Nephron progenitor cell (in vitro differentiated cells): ENCODE data around the gene PYGL.

Experiments used
- DNase-seq: peaks from one replicate; pipeline ENCODE4 v3.0.0; 2021
- H3K27ac Mint-ChIP-seq: 2 replicates; pipeline ENCODE4 v1.8.0; 2021; ENCODE audit warnings: mild to moderate bottlenecking, moderate library complexity, mixed read lengths
- H3K27me3 Mint-ChIP-seq: 2 replicates; pipeline ENCODE4 v1.8.0; 2021; ENCODE audit warnings: mild to moderate bottlenecking, low read depth, mixed read lengths; ENCODE audit not compliant: poor library complexity
- H3K36me3 Mint-ChIP-seq: 2 replicates; pipeline ENCODE4 v1.8.0; 2021; ENCODE audit warnings: low read depth, mixed read lengths
- H3K4me1 Mint-ChIP-seq: 2 replicates; pipeline ENCODE4 v1.8.0; 2021; ENCODE audit warnings: mixed read lengths
- H3K4me3 Mint-ChIP-seq: 2 replicates; pipeline ENCODE4 v1.8.0; 2021; ENCODE audit warnings: mild to moderate bottlenecking, moderate library complexity, mixed read lengths
- H3K9me3 Mint-ChIP-seq: 2 replicates; pipeline ENCODE4 v1.8.0; 2021; ENCODE audit warnings: mild to moderate bottlenecking, moderate library complexity, mixed read lengths
- TF ChIP-seq, protein P1 (sequence below): fragments of 200-600 bp; sonication (generic); IDR thresholded peaks from 2 replicates; pipeline ENCODE4 v1.5.0; 2021; ENCODE audit warnings: antibody characterized with exemption

Gene PYGL

DNA sequence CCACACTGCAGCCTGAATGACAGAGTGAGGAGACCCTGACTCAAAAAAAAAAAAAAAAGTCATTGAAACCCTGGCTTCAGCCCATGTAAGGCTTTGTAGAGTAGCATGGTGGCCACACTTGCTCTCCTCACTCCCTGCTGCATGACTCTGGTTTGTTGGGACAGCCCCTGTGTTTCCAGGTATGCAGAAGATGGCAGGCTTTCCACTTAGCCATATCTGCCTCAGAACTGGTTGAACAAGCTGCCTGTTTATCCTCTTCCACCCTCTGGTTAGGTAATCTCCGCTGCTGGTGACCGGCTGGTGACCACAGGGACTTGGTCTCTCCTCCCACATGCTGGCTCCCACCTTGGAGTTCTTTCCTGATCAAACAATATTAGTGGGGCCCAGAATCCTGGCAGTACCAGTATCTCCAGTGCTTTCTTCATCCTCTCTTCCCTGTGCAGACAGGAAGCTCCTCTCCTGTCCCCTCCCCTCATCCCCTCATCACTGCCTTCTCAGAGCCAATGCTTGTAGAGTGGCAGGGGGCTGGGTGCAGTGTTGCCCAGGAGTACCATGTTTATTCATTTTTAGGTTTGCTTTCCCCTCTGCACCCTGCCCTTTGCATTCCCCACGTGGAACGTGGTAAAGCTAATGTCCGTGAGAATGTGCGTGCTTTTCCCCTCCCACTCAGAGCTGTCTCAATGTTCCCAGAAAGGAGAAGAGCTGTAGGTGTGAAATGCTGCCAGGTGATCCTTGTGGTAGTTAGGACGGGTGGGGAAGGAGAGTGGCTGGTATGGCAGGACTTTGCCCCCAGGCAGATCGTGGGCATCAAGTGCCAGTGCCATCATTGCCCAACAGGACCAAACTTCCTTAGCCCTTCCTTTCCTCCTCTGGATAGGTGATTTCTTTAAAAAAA, 61.1 kb downstream of the PYGL start:
- Mint-ChIP-seq H3K4me1 (peaks cover 6% of the 10 kb centered on the region), H3K4me3 (no peak overlapping the region), H3K9me3 (no peaks in the 10 kb centered on the region), H3K27ac (no peak overlapping the region), H3K27me3 (no peaks in the 10 kb centered on the region), H3K36me3 (peaks cover 6% of the 10 kb centered on the region)
- no peak for DNase-seq
- TF ChIP-seq, protein P1, sequence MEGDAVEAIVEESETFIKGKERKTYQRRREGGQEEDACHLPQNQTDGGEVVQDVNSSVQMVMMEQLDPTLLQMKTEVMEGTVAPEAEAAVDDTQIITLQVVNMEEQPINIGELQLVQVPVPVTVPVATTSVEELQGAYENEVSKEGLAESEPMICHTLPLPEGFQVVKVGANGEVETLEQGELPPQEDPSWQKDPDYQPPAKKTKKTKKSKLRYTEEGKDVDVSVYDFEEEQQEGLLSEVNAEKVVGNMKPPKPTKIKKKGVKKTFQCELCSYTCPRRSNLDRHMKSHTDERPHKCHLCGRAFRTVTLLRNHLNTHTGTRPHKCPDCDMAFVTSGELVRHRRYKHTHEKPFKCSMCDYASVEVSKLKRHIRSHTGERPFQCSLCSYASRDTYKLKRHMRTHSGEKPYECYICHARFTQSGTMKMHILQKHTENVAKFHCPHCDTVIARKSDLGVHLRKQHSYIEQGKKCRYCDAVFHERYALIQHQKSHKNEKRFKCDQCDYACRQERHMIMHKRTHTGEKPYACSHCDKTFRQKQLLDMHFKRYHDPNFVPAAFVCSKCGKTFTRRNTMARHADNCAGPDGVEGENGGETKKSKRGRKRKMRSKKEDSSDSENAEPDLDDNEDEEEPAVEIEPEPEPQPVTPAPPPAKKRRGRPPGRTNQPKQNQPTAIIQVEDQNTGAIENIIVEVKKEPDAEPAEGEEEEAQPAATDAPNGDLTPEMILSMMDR: no peak

DNA sequence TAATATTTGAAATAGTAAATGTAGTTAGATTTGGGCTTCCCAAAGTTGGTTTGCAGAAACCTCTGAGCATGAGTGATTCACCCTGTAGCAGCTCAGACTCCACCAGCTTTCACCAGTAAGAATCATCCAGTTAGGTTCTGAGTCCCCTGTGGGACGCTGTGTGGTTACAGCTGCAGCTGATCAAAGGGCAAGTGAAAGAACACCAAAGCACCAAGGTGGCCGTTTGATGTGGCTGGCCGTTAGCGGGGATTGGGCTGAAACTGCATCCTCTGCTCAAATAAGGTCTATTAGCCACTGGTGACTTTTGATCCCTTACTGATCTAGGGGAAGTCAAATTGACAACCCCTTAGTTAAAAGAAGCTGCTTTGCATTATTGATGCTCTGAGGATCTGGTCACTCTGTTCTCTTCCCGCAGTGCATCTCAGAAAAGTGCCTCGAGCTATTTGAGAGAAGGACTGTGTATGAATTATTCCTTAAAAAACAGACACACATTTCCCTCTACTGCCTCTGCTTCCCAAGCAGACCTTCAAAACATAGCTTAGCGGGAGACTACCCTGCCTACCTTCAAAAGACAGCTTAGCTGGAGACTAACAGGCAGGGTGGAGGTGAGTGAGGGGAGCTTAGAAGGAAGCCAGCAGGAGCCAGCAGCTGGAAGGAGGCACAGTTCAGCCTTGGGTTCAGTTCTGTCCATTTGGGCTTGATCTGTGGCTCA, 68.8 kb downstream of the PYGL start:
- Mint-ChIP-seq H3K4me1 (peaks cover 34% of the 10 kb centered on the region), H3K9me3 (no peaks in the 10 kb centered on the region), H3K4me3 (no peak overlapping the region), H3K36me3 (no peaks in the 10 kb centered on the region), H3K27ac (no peak overlapping the region), H3K27me3 (peaks cover 18% of the 10 kb centered on the region)
- DNase-seq: no peak
- TF ChIP-seq, protein P1: no peak

DNA sequence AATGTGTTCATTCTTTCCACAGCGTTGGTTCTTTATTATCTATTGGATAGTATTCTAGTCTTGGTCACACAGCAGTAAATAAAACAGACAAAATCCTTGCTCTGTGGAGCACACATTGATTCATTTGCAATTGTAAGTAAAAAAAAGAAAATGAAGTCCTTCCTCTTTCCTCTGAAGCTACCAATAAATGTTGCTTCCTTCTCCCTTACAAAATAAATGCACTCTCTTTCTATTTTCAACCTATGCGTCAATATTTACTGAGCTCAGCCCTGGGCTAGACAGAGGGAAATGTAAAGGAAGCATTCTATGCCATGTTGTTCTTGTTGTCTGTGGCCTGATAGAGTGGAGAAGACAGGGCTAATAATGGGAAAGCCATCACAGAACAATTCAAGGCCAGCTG, 69.5 kb downstream of the PYGL start:
- Mint-ChIP-seq H3K36me3 (no peaks in the 10 kb centered on the region), H3K4me3 (no peak overlapping the region), H3K27me3 (peaks cover 21% of the 10 kb centered on the region), H3K4me1 (peaks cover 35% of the 10 kb centered on the region), H3K27ac (peak overlapping the region; percentile 8), H3K9me3 (no peaks in the 10 kb centered on the region)
- no peak for DNase-seq
- TF ChIP-seq, protein P1: no peak

DNA sequence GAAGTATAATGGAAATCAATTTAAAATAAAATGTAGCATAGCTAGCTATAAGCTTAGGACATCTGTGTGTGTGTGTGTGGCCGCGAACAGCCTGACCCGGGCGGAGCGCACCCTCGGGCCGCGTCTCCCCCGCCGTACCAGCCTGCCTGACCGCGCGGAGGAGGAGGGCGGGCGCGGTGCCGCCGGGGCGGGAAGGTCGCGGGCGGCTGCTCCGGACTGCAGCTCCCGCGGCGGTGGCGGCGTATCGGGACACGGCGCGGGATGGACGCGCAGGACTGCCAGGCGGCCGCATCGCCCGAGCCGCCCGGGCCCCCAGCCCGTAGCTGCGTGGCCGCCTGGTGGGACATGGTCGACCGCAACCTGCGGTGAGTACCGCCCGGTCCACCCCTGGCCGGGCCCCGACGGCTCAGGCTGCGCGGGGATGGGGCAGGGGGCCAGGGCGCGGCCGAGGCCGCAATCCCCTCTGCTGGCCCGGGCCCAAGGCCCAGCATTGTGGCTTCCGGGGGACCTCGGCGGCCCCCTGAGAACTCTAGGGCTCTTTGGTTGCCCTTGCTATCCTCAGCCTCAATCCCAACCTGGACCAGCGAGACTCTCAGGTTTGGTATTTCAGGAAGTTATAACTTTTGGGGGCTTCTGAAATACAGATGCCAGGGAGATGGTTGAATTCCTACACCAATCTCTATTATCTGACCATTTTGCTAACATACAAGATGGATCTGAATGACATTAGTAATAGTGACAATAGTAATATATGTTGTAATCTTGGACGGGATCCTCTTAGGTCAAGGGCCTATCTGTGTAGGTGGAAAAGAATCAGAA, 72.2 kb downstream of the PYGL start, which contains the start of gene ABHD12B:
ABHD12B (plus strand) TSS at position 140 of the 819 bp plus-strand sequence; CDS start at position 262, 122 bp downstream.
- Mint-ChIP-seq H3K4me1 (peaks cover 35% of the 10 kb centered on the region), H3K9me3 (no peaks in the 10 kb centered on the region), H3K27ac (peak within 1 kb of the TSS; percentile 4), H3K4me3 (peak within 1 kb of the TSS; percentile 68), H3K27me3 (peaks cover 24% of the 10 kb centered on the region), H3K36me3 (no peaks in the 10 kb centered on the region)
- TF ChIP-seq, protein P1: no peak
- DNase-seq: peak; percentile 69

DNA sequence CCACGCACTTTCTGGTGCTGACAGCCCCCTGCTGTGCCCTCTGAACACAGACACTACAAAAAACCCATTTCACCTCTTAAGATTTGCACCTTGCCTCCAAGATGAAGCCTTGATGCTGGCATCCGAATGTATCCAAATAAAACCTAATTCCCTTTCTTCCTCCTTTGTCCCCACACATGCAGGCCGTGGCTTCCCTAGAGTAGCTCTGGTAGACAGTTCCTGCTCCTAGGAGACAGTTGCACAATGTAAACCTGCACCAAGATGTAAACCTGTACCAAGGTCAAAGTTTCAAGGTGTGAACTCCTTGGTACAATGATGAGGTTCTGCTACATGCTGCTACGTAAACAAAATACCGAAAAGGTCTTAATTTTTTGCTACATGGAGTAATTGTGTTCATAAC, 73.1 kb downstream of the PYGL start:
- TF ChIP-seq, protein P1: no peak
- DNase-seq: no peak
- peak overlapping the region; percentile 68 for H3K4me3 Mint-ChIP-seq
- H3K36me3 Mint-ChIP-seq: no peaks in the 10 kb centered on the region
- H3K9me3 Mint-ChIP-seq: no peaks in the 10 kb centered on the region
- H3K27ac Mint-ChIP-seq: peak overlapping the region; percentile 4
- H3K27me3 Mint-ChIP-seq: peaks cover 21% of the 10 kb centered on the region
- peaks cover 34% of the 10 kb centered on the region for H3K4me1 Mint-ChIP-seq
